Measurements from ENCODE around the gene ELFN1.

GRCh38 chr7:1641173-1641572 is 28.9 kb upstream of the ELFN1 start:
- TF ChIP-seq CTCF (IDR thresholded peaks at IDR 0.05): no peak
- TF ChIP-seq POLR2A (IDR thresholded peaks at IDR 0.05): no peak

All from uterus (tissue), 2 donors.